CD4-positive, alpha-beta T cell (primary cell): ENCODE results near the gene CLCN6. TPM values are rescaled to one million over a fixed set of nuclear protein-coding genes. Genes with fewer than 3 reads are reported as not detected.

Source experiments
- ATAC-seq: fragments of 200-7000 bp; cut with Tn5 transposase; one replicate; pipeline ENCODE4 v1.10.0; 2022; ENCODE audit warnings: mild to moderate bottlenecking; ENCODE audit not compliant: poor library complexity
- CTCF ChIA-PET: fragments of 350-600 bp; sonication (Branson Sonifier 250); formaldehyde crosslinking; loops from one replicate; lab custom pipeline; 2021; ENCODE audit warnings: antibody characterized with exemption, inconsistent platforms; lab: Charles Lee
- POLR2A ChIA-PET: fragments of 350-600 bp; sonication (Branson Sonifier 250); formaldehyde crosslinking; loops from one replicate; lab custom pipeline; 2021; ENCODE audit warnings: antibody characterized with exemption, inconsistent platforms; lab: Charles Lee
- DNase-seq, 14 experiments: peaks; one replicate each; pipeline ENCODE4 v3.0.0-alpha.2; 2013 to 2020; ENCODE audit warnings: mixed read lengths in 2 of 14
- H3K27ac ChIP-seq, 2 donors: one replicate each; pipeline versions ENCODE4 v1.5.1 to v1.7.0; 2013; ENCODE audit warnings: low read length in 2 of 2, low read depth in 1 of 2, mild to moderate bottlenecking in 1 of 2
- H3K27me3 ChIP-seq, 2 experiments: 1 replicate in 1 of 2; 2 replicates in 1 of 2; pipeline versions ENCODE4 v1.6.1 to v1.7.0; 2013; ENCODE audit warnings: low read length in 2 of 2, control low read depth in 1 of 2, mild to moderate bottlenecking in 1 of 2, moderate library complexity in 1 of 2; ENCODE audit not compliant: insufficient read depth in 2 of 2, control insufficient read depth in 1 of 2
- H3K36me3 ChIP-seq: one replicate; pipeline ENCODE4 v1.6.1; 2013; ENCODE audit warnings: low read length, control low read depth; ENCODE audit not compliant: insufficient read depth
- H3K4me1 ChIP-seq: one replicate; pipeline ENCODE4 v1.6.1; 2013; ENCODE audit warnings: low read length, control low read depth; ENCODE audit not compliant: insufficient read depth
- H3K4me3 ChIP-seq: one replicate; pipeline ENCODE4 v1.5.1; 2013; ENCODE audit warnings: mild to moderate bottlenecking, low read length, moderate library complexity
- H3K9me3 ChIP-seq, 2 experiments: 1 replicate in 1 of 2; 2 replicates in 1 of 2; pipeline versions ENCODE4 v1.6.1 to v1.7.0; 2013; ENCODE audit warnings: low read length in 2 of 2, mild to moderate bottlenecking in 2 of 2, control low read depth in 1 of 2, moderate library complexity in 1 of 2; ENCODE audit not compliant: control insufficient read depth in 1 of 2, insufficient read depth in 1 of 2
- H3K27ac Mint-ChIP-seq: one replicate; pipeline ENCODE4 v1.8.0; 2020; ENCODE audit warnings: mixed read lengths
- H3K27me3 Mint-ChIP-seq: one replicate; pipeline ENCODE4 v1.8.0; 2021; ENCODE audit warnings: mixed read lengths
- H3K36me3 Mint-ChIP-seq: one replicate; pipeline ENCODE4 v1.8.0; 2021; ENCODE audit warnings: low read depth, mixed read lengths
- H3K4me1 Mint-ChIP-seq: one replicate; pipeline ENCODE4 v1.8.0; 2021; ENCODE audit warnings: low read depth, mixed read lengths
- H3K4me3 Mint-ChIP-seq: one replicate; pipeline ENCODE4 v1.8.0; 2020; ENCODE audit warnings: mild to moderate bottlenecking, mixed read lengths
- H3K9me3 Mint-ChIP-seq: one replicate; pipeline ENCODE4 v1.8.0; 2020; ENCODE audit warnings: mixed read lengths
- intact Hi-C, 2 experiments: fragments of 100-400 bp; cut with DNase I in 1 of 2; cut with micrococcal nuclease in 1 of 2; formaldehyde crosslinking; loops; one replicate each; pipeline versions ENCODE4 v1.15.1 to v1.9.0; 2023 to 2025; cut with DNase I, micrococcal nuclease
- total RNA-seq, 174 experiments: library from RNA in 2 of 174; stranded (reverse) in 2 of 174; gene quantifications; one replicate each; pipeline ENCODE4 v1.2.3 and lab custom pipeline; 2021 to 2026
- TF ChIP-seq, protein P1 (sequence below): fragments of 200-600 bp; IDR thresholded peaks from one replicate; pipeline ENCODE4 v1.8.0; 2022; ENCODE audit warnings: antibody characterized with exemption, mild to moderate bottlenecking

Gene CLCN6
- total RNA-seq, 2 experiments from 2014 or later, result 10.9 to 11.2 TPM

DNA sequence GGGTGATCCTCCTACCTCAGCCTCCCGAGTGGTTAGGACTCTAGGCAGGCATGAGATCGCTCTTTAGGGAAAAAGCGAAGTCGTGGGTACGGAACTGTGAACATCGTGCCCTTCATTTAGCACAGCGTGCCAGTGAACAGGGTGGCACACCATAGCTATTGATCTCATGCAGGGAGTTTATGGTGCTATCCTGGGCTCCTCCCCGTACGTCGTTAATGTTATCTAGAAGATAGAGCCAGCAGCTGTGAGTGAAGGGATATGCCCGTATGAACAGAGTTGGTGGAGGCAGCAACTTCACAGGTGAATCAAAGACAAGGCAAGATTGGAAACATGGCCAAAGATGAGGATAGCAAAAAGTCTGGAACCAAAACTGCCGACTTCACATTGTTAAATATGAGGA is 11.2 kb downstream of the CLCN6 start:
- Histone ChIP-seq H3K27me3 (no peaks in the 10 kb centered on the region), H3K36me3 (peaks cover 49% of the 10 kb centered on the region), H3K9me3 (no peaks in the 10 kb centered on the region), H3K27ac (no peak overlapping the region), H3K4me3 (no peak overlapping the region), H3K4me1 (no peaks in the 10 kb centered on the region)
- Mint-ChIP-seq H3K9me3 (no peaks in the 10 kb centered on the region), H3K4me3 (no peak overlapping the region), H3K36me3 (peaks cover 71% of the 10 kb centered on the region), H3K27me3 (no peaks in the 10 kb centered on the region), H3K4me1 (no peaks in the 10 kb centered on the region), H3K27ac (no peak overlapping the region)
- TF ChIP-seq, protein P1, sequence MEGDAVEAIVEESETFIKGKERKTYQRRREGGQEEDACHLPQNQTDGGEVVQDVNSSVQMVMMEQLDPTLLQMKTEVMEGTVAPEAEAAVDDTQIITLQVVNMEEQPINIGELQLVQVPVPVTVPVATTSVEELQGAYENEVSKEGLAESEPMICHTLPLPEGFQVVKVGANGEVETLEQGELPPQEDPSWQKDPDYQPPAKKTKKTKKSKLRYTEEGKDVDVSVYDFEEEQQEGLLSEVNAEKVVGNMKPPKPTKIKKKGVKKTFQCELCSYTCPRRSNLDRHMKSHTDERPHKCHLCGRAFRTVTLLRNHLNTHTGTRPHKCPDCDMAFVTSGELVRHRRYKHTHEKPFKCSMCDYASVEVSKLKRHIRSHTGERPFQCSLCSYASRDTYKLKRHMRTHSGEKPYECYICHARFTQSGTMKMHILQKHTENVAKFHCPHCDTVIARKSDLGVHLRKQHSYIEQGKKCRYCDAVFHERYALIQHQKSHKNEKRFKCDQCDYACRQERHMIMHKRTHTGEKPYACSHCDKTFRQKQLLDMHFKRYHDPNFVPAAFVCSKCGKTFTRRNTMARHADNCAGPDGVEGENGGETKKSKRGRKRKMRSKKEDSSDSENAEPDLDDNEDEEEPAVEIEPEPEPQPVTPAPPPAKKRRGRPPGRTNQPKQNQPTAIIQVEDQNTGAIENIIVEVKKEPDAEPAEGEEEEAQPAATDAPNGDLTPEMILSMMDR, result no peak
- DNase-seq (no peak), ATAC-seq (no peak)
- CTCF ChIA-PET, result no interaction called here
- intact Hi-C loops, result no loop called here
- POLR2A ChIA-PET, result no interaction called here

DNA sequence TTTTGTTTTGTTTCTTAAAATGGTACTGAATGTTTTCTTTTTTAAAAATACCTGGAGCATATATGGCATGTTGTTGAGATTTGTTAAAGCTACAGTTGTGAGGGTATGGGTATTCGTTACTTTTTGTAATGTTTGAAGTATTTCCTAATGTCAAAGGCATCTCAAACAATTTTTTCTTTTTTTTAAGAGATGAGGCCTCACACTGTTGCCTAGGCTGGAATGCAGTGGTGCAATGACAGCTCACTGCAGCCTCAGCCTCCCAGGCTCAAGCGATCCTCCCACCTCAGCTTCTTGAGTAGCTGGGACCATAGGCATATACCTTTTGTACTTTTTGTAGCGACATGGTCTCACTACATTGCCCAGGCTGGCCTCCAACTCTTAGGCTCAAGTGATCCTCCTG is 16.1 kb downstream of the CLCN6 start:
- no peaks in the 10 kb centered on the region for H3K27me3 Mint-ChIP-seq
- H3K4me1 Mint-ChIP-seq, result no peaks in the 10 kb centered on the region
- DNase-seq, result no peak
- ChIA-PET CTCF (no interaction called here), POLR2A (interaction anchor here (0.7 kb wide), 1 partner anchor 188 kb away, joined by 3 read pairs; no protein-coding TSS in a partner anchor)
- Histone ChIP-seq H3K4me1 (no peaks in the 10 kb centered on the region), H3K9me3 (no peaks in the 10 kb centered on the region), H3K27me3 (no peaks in the 10 kb centered on the region), H3K4me3 (no peak overlapping the region), H3K36me3 (peaks cover 48% of the 10 kb centered on the region), H3K27ac (no peak overlapping the region)
- no peak overlapping the region for H3K27ac Mint-ChIP-seq
- intact Hi-C loops, result no loop called here
- ATAC-seq, result no peak
- no peak overlapping the region for H3K4me3 Mint-ChIP-seq
- TF ChIP-seq, protein P1, result no peak
- H3K9me3 Mint-ChIP-seq, result no peaks in the 10 kb centered on the region
- H3K36me3 Mint-ChIP-seq, result peaks cover 72% of the 10 kb centered on the region

DNA sequence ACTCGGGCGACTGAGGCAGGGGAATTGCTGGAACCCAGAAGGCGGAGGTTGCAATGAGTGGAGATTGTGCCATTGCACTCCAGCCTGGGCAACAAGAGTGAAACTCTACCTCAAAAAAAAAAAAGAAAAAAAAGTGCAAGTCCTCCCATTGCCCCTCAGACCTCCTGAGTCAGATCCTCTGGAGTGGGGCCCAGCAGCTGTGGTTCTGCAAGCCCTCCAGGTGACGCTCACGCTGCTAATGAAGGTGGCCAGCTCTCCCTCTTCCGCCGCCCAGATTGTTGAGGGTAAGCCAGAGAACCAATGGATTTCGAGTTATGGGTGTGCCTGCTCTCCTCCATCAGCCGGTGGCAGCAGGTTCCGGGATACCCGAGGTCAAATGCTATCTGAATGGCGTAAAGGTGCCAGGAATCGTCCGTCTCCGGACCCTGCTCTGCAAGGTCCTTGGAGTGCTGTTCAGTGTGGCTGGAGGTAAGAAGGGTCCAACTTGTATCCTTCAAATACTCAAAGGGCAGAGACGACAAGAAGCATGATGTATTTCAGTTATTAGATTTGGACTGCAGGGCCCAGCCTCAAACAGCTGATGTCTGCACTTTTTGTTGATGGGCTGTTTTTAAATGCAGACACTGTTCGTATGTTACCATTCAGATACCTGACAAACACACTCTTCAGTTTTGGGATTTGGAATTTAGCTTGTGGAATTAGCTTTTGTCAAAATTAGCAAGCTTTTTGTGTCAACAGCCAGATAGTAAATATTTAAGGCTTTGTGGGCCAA is 17.6 kb downstream of the CLCN6 start:
- POLR2A ChIA-PET, result no interaction called here
- H3K36me3 Mint-ChIP-seq, result peaks cover 70% of the 10 kb centered on the region
- Histone ChIP-seq H3K4me1 (no peaks in the 10 kb centered on the region), H3K9me3 (no peaks in the 10 kb centered on the region), H3K27ac (no peak overlapping the region), H3K4me3 (no peak overlapping the region), H3K27me3 (no peaks in the 10 kb centered on the region), H3K36me3 (peaks cover 53% of the 10 kb centered on the region)
- intact Hi-C loops, result no loop called here
- TF ChIP-seq, protein P1, result no peak
- H3K27me3 Mint-ChIP-seq, result no peaks in the 10 kb centered on the region
- ATAC-seq (no peak), DNase-seq (no peak)
- H3K4me1 Mint-ChIP-seq, result no peaks in the 10 kb centered on the region
- H3K9me3 Mint-ChIP-seq, result no peaks in the 10 kb centered on the region
- H3K27ac Mint-ChIP-seq, result no peak overlapping the region
- CTCF ChIA-PET, result no interaction called here
- no peak overlapping the region for H3K4me3 Mint-ChIP-seq
